Activated gamma-delta T cell treated with Interleukin-2 at 50 U/mL for 16 hours (primary cell): ENCODE results near the gene C16orf87.

Source experiments
- DNase-seq: peaks from one replicate; pipeline ENCODE4 v3.0.0-alpha.2; 2020

The C16orf87 gene

DNA sequence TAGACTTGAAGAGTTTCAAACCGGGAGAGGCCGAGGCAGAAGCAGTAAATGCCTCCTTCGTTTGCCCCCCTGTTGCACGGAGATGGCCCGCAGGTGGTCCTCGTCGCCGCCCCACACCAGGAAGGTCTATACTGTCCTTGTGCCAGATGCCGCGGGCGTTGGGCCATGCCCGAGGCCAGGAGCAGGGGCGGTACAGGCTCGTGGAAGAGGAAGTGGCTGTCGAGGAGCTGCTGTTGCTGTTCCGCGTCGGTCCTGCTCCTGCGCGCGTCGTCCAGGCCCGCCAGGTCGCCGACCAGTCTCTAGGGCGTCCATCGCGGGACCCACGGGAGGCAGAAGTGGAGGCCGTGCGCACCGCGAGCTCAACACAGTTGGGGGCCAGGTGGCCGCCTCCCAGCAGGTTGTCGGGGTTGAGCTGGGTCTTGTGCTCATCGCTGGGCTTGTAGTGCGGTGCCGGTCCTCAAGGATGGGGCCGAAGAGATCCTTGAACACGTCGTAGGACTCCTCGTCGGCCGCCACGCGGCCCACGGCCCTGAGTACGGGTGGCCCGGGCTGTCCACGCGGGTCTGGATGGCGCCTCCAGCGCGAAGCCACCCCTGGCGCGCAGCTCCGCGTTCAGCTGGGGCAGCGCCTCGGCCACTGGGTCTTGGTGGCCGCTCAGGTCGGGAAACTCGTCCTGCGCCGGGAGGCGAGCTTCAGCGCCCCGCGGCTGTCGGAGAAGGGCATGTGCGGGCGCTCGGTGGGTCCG, 13.1 kb upstream of the C16orf87 start:
- DNase-seq = no peak

GRCh38 chr16:46842192-46842895, 11.4 kb upstream of the C16orf87 start:
- DNase-seq = no peak

GRCh38 chr16:46839986-46840443, 9.0 kb upstream of the C16orf87 start:
- no peak for DNase-seq

- DNase-seq = no peak
Observed at GRCh38 chr16:46836534-46837530, 5.9 kb upstream of the C16orf87 start.

DNA sequence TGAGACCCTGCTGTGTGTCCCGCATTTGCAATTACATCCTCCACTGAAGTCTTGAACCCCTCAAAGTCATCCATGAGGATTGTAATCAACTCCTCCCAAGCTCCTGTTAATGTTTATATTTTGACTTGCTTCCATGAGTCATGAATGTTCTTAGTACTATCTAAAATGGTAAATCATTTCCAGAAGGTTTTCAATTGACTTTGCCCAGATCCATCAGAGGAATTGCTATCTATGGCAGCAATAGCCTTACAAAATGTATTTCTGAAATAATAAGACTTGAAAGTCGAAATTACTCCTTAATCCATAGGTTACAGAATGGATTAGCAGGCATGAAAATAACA, 2.5 kb upstream of the C16orf87 start:
- no peak for DNase-seq

DNA sequence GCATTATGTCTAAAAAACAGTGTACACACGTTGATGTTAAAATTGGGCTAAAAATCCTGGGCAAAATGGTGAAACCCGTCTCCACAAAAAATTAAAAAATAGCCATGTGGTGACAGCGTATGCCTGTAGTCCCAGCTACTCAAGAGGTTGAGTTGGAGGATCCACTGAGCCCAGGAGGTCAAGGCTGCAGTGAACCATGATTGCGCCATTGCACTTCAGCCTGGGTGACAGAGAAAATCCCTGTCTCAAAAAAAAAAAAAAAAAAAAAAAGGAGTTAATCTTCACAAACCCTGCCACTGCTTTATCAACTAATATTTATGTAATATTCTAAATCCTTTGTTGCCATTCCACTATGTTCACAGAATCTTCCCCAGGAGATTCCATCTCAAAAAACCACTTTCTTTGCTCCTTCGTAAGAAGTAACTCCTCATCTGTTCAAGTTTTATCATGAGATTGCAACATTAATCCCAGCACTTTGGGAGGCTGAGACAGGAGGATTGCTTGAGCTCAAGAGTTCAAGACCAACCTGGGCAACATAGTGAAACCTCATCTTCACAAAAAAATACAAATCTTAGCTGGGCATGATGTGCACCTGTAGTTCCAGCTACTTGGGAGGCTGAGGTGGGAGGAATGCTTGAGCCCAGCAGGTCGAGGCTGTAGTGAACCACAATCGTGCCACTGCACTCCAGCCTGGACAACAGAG, 1.9 kb upstream of the C16orf87 start:
- DNase-seq = no peak

GRCh38 chr16:46830417-46830901, 521 bp downstream of the C16orf87 start:
- peak; percentile 37 for DNase-seq

GRCh38 chr16:46828943-46829342, 2.0 kb downstream of the C16orf87 start:
- DNase-seq = no peak

GRCh38 chr16:46828292-46828691, 2.7 kb downstream of the C16orf87 start:
- DNase-seq = no peak

DNA sequence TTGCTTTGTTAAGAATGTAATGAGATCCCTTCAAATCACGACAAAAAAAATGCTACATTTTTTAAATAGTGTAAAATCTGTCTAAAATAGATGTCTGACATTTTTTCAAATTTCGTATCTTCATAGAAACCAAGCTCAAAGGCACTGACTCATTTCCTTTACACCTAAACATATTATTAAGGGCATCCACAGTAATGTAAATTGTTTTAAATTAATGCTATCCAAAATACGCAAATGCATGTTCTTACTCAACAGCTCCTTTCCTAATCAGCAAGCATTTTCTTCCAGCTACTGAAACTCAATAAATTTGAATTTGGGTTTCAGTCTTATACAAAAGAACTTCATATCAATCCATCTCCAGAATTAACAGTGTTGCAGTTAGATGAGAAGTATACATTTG, 4.3 kb downstream of the C16orf87 start:
- DNase-seq = no peak

DNA sequence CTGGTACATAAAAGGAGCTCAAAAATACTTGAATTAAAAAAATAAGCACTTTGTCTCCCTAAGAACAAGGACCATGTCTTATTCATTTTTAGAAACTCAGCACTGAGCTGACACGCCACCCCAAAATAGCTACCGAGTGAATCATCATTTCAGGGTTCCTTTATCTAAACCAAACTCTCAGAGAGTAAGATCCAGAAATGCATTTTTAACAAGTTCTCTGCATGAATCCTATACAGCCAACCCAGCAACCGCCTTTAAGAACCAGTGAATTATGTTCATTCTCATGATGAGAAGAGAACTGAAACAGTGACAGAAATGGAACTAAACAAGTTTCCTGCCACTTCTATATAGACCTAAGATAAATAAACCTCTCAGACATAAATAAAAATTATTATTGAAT, 8.7 kb downstream of the C16orf87 start:
- no peak for DNase-seq

DNA sequence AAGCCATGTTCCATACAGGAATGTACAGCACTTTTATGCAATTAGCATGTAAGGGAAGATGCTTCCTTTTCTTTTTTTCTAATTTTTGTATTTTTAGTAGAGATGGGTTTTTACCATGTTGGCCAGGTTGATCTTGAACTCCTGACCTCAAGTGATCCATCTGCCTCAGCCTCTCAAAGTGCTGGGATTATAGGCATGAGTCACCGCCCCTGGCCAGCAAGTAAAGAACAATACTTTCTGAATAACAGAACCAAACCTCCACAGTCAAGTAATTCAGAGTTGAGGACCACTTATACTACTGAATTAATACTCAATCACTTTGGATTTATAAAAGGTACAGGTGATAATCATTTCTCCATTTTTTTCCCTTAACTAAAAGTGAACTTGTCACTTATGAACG, 13.0 kb downstream of the C16orf87 start:
- DNase-seq = no peak

DNA sequence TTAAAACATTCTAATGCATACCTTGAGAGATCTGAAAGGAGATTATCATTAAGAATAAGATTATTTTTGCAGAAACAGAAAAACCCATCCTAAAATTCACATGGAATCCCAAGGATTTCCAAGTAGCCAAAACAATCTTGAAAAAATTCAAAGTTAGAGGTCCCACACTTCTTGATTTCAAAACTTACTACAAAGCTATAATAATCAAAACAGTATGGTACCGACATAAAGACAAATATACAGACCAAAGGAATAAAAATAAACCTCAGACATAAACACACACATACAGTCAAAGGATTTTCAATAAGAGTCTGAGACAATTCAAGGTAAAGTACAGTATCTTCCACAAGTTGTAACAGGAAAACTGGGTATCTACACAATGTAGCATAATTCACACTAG, 16.2 kb downstream of the C16orf87 start:
- no peak for DNase-seq

- DNase-seq = no peak
Observed at GRCh38 chr16:46813611-46814010, 17.4 kb downstream of the C16orf87 start.

- no peak for DNase-seq
Observed at GRCh38 chr16:46812781-46813540, 18.0 kb downstream of the C16orf87 start.

DNA sequence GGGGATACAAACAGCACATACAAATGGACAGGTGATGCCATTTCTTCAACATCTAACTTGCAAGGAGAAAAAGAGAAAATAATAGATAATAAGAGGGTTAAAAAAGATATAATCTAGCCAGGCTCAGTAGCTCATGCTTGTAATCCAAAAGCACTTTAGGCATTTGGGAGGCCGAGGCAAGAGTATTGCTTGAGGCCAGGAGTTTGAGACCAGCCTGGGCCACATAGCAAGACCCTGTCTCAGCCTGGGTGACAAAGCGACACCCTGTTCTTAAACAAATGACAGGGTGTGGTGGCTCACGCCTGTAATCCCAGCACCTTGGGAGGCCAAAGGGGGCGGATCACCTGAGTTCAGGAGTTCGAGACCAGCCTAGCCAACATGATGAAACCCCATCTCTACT, 19.3 kb downstream of the C16orf87 start:
- no peak for DNase-seq

GRCh38 chr16:46808997-46809396, 22.0 kb downstream of the C16orf87 start:
- DNase-seq = no peak

DNA sequence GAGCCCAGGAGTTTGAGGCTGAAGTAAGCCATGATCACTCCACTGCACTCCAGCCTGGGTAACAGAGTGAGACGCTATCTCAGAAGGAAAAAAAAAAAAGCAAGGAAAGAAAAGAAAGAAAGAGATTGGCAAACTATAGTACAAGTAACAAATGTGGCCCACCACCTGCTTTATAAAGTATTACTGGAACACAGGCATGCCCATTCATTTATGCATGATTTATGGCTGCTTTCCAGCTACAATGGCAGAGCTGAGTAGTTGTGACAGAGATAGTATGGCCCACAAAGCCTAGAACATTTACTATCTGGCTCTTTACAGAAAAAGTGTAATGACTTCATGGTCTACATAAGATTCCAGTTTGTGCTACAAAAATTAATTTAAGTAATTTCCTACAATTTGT, 23.6 kb downstream of the C16orf87 start:
- no peak for DNase-seq

- DNase-seq = no peak
Observed at GRCh38 chr16:46803373-46803772, 27.6 kb downstream of the C16orf87 start.

- DNase-seq = no peak
Observed at GRCh38 chr16:46801428-46802049, 29.4 kb downstream of the C16orf87 start.

GRCh38 chr16:46800494-46800893, 30.5 kb downstream of the C16orf87 start:
- no peak for DNase-seq
